Transverse colon (tissue), 4 donors: ENCODE results near the gene AR. TPM values are rescaled to one million over a fixed set of nuclear protein-coding genes. Genes with fewer than 3 reads are reported as not detected.

Experiments
- DNase-seq: peaks from one replicate; pipeline ENCODE4 v3.0.0-alpha.2; 2019
- H3K27ac ChIP-seq, 4 donors: fragments of 200-600 bp; sonication (generic); 2 replicates each; pipeline ENCODE4 v1.5.1; 2016 to 2018; ENCODE audit warnings: inconsistent platforms in 4 of 4
- H3K27me3 ChIP-seq: fragments of 200-600 bp; sonication (generic); 2 replicates; pipeline ENCODE4 v1.5.1; 2017; ENCODE audit warnings: inconsistent platforms
- H3K36me3 ChIP-seq, 4 donors: fragments of 200-600 bp; sonication (generic); 2 replicates each; pipeline ENCODE4 v1.5.1; 2017 to 2019; ENCODE audit warnings: inconsistent platforms in 4 of 4
- H3K4me1 ChIP-seq, 4 donors: fragments of 200-600 bp; sonication (generic); 2 replicates each; pipeline ENCODE4 v1.5.1; 2017 to 2020; ENCODE audit warnings: inconsistent platforms in 4 of 4
- H3K4me3 ChIP-seq, 4 donors: fragments of 200-600 bp; sonication (generic); 1 replicate in 1 of 4; 2 replicates in 3 of 4; pipeline versions ENCODE4 v1.5.1 to v1.6.1; 2017 to 2019; ENCODE audit warnings: inconsistent platforms in 4 of 4
- H3K9me3 ChIP-seq, 2 donors: fragments of 200-600 bp; sonication (generic); 2 replicates each; pipeline ENCODE4 v1.5.1; 2017 to 2019; ENCODE audit warnings: inconsistent platforms in 2 of 2
- EP300 ChIP-seq: sonication (generic); formaldehyde crosslinking; IDR thresholded peaks from one replicate; pipeline ENCODE4 v1.6.1; 2017; ENCODE audit warnings: antibody characterized with exemption, low read depth
- POLR2A ChIP-seq: fragments of 450-650 bp; IDR thresholded peaks from one replicate; pipeline ENCODE4 v1.6.1; 2016; ENCODE audit warnings: antibody characterized with exemption, mild to moderate bottlenecking, moderate library complexity
- POLR2AphosphoS5 ChIP-seq, 3 donors: sonication (generic); formaldehyde crosslinking; IDR thresholded peaks; one replicate each; pipeline ENCODE4 v1.6.1; 2016; ENCODE audit warnings: antibody characterized with exemption in 3 of 3
- WGBS, 2 donors: methylation state at CpG; one replicate each; pipeline ENCODE4 v1.1.5; 2018; ENCODE audit warnings: low coverage in 1 of 2; 5-methylcytosine and 5-hydroxymethylcytosine counted together
- in situ Hi-C, 4 donors: fragments of 200-750 bp; cut with MboI; loops; one replicate each; pipeline versions ENCODE4 v1.15.0 to v1.15.1; 2017; ENCODE audit warnings: low sequenced_read_pairs in 3 of 4, low pct_ligation_motif_present in 1 of 4, low pct_unique_long_range_greater_than_20kb in 1 of 4
- intact Hi-C: fragments of 100-400 bp; cut with DNase I; formaldehyde crosslinking; loops from one replicate; pipeline ENCODE4 v1.15.1; 2023; ENCODE audit warnings: low total_unique reads
- total RNA-seq, 4 donors: library from RNA; depleted of rRNA; stranded (reverse); fragments of >200 nt; gene quantifications; one replicate each; pipeline ENCODE4 v1.1.0, GENCODE V29; 2016
- TF ChIP-seq, protein P1 (sequence below), 5 experiments: fragments of 200-600 bp in 3 of 5; fragments of 450-650 bp in 2 of 5; sonication (generic) in 3 of 5; IDR thresholded peaks; 1 replicate in 2 of 5; 2 replicates in 3 of 5; pipeline ENCODE4 v1.5.1; 2016 to 2017; ENCODE audit warnings: antibody characterized with exemption in 5 of 5, inconsistent platforms in 3 of 5, mild to moderate bottlenecking in 2 of 5, moderate library complexity in 1 of 5

AR gene
- total RNA-seq, 4 donors from 2014 or later = 1.1 to 2.4 (median 2.0) TPM

DNA sequence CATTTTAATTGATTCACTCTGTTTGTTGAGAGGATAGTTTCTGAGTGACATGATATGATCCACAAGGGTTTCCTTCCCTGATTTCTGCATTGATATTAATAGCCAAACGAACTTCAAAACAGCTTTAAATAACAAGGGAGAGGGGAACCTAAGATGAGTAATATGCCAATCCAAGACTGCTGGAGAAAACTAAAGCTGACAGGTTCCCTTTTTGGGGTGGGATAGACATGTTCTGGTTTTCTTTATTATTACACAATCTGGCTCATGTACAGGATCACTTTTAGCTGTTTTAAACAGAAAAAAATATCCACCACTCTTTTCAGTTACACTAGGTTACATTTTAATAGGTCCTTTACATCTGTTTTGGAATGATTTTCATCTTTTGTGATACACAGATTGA is 182.2 kb downstream of the AR start:
- no peak for DNase-seq
- TF ChIP-seq, protein P1, sequence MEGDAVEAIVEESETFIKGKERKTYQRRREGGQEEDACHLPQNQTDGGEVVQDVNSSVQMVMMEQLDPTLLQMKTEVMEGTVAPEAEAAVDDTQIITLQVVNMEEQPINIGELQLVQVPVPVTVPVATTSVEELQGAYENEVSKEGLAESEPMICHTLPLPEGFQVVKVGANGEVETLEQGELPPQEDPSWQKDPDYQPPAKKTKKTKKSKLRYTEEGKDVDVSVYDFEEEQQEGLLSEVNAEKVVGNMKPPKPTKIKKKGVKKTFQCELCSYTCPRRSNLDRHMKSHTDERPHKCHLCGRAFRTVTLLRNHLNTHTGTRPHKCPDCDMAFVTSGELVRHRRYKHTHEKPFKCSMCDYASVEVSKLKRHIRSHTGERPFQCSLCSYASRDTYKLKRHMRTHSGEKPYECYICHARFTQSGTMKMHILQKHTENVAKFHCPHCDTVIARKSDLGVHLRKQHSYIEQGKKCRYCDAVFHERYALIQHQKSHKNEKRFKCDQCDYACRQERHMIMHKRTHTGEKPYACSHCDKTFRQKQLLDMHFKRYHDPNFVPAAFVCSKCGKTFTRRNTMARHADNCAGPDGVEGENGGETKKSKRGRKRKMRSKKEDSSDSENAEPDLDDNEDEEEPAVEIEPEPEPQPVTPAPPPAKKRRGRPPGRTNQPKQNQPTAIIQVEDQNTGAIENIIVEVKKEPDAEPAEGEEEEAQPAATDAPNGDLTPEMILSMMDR (IDR thresholded peaks at IDR 0.05) = no peak
- TF ChIP-seq POLR2AphosphoS5 (IDR thresholded peaks at IDR 0.05) = no peak
- TF ChIP-seq POLR2A = no peak
- no peak for TF ChIP-seq EP300
- H3K4me1 ChIP-seq = no peaks in the 10 kb centered on the region
- H3K36me3 ChIP-seq = no peaks in the 10 kb centered on the region
- WGBS, 2 donors = 20 to 100% methylated on average over 1 of the region's 1 CpG
- intact Hi-C loops = no loop called here
- no peaks in the 10 kb centered on the region for H3K27me3 ChIP-seq
- H3K27ac ChIP-seq = no peak overlapping the region
- no peak overlapping the region for H3K4me3 ChIP-seq
- in situ Hi-C loops = no loop called here
- H3K9me3 ChIP-seq = no peaks in the 10 kb centered on the region

DNA sequence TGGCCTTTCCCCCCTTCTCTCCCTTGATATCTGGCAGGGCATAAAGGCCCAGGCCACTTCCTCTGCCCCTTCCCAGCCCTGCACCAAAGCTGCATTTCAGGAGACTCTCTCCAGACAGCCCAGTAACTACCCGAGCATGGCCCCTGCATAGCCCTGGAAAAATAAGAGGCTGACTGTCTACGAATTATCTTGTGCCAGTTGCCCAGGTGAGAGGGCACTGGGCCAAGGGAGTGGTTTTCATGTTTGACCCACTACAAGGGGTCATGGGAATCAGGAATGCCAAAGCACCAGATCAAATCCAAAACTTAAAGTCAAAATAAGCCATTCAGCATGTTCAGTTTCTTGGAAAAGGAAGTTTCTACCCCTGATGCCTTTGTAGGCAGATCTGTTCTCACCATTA is 183.8 kb downstream of the AR start:
- no peak for DNase-seq
- Histone ChIP-seq H3K9me3 (no peaks in the 10 kb centered on the region), H3K36me3 (no peaks in the 10 kb centered on the region), H3K4me3 (no peak overlapping the region), H3K27ac (no peak overlapping the region), H3K4me1 (no peaks in the 10 kb centered on the region), H3K27me3 (no peaks in the 10 kb centered on the region)
- TF ChIP-seq POLR2A (no peak), POLR2AphosphoS5 (IDR thresholded peaks at IDR 0.05) (no peak), EP300 (no peak)
- TF ChIP-seq, protein P1 (IDR thresholded peaks at IDR 0.05) = no peak
- 52% methylated on average over 2 of the region's 2 CpGs; no CpG with 5 or more reads in 1 of the 2 donors for WGBS, 2 donors
- in situ Hi-C loops = no loop called here
- intact Hi-C loops = no loop called here

DNA sequence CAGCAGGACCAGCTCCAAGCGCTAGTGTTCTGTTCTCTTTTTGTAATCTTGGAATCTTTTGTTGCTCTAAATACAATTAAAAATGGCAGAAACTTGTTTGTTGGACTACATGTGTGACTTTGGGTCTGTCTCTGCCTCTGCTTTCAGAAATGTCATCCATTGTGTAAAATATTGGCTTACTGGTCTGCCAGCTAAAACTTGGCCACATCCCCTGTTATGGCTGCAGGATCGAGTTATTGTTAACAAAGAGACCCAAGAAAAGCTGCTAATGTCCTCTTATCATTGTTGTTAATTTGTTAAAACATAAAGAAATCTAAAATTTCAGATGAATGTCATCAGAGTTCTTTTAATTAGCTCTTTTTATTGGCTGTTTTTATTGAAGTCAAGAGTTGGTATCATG is 186.5 kb downstream of the AR start:
- WGBS, 2 donors = 46% methylated on average over 2 of the region's 2 CpGs; no CpG with 5 or more reads in 1 of the 2 donors
- H3K4me3 ChIP-seq = no peak overlapping the region
- in situ Hi-C loops (no loop called here), intact Hi-C loops (no loop called here)
- no peak for TF ChIP-seq POLR2A
- no peak for TF ChIP-seq POLR2AphosphoS5 (IDR thresholded peaks at IDR 0.05)
- TF ChIP-seq, protein P1 (IDR thresholded peaks at IDR 0.05) = no peak
- TF ChIP-seq EP300 = no peak
- no peaks in the 10 kb centered on the region for H3K9me3 ChIP-seq
- H3K36me3 ChIP-seq = no peaks in the 10 kb centered on the region
- no peaks in the 10 kb centered on the region for H3K27me3 ChIP-seq
- DNase-seq = no peak
- no peaks in the 10 kb centered on the region for H3K4me1 ChIP-seq
- H3K27ac ChIP-seq = no peak overlapping the region

DNA sequence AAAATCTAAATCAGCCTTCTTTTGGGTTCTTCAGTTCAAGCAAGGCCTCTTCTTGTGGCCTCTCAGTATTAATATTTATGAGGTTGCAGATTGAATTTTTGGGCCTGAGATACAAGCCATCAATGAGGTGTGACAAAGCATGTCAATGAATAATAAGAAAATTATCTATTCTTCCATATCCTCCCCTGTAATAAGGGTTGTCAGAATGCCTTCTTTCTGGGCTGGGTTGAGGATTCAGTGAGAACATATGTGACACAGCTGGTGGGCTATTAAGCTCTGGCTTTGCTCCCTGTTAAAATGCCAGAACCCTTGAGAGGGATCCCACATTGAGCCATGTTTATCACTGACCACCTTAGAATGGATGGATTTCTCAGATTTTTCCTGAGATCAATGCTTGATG is 187.2 kb downstream of the AR start:
- H3K9me3 ChIP-seq = no peaks in the 10 kb centered on the region
- TF ChIP-seq, protein P1 (IDR thresholded peaks at IDR 0.05) = no peak
- no peak for TF ChIP-seq POLR2AphosphoS5 (IDR thresholded peaks at IDR 0.05)
- no peak for TF ChIP-seq EP300
- TF ChIP-seq POLR2A = no peak
- no peaks in the 10 kb centered on the region for H3K27me3 ChIP-seq
- no peaks in the 10 kb centered on the region for H3K4me1 ChIP-seq
- no peak overlapping the region for H3K27ac ChIP-seq
- intact Hi-C loops (no loop called here), in situ Hi-C loops (no loop called here)
- H3K4me3 ChIP-seq = no peak overlapping the region
- no peaks in the 10 kb centered on the region for H3K36me3 ChIP-seq
- DNase-seq = no peak
